HG03439 (cell line): ENCODE measurements around the gene TOR4A.

Source experiments
- ATAC-seq: cut with Tn5 transposase; IDR thresholded peaks from one replicate; pipeline ENCODE4 v1.9.1; 2021; ENCODE audit warnings: mild to moderate bottlenecking, moderate library complexity; ENCODE audit not compliant: unreplicated experiment

TOR4A gene

DNA sequence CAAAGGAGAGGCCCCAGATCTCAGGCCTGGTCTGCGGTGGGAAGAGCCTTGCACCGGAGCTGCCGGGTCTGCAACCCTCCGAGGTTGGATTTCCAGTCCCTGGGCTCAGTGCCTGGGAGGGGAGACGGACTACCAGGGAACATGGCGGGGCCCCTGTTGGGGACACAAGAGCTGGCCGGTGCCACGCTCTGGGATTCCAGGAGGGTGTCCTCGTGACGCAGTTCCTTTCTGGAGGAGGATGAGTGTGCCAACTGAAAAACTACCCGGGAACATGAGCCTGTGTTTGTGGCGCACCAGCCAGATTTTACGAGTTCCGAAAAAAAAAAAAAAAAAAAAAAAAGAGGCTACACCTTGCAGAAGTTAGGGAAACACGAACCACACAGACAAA lies 15.6 kb downstream of the TOR4A start:
- ATAC-seq = no peak

DNA sequence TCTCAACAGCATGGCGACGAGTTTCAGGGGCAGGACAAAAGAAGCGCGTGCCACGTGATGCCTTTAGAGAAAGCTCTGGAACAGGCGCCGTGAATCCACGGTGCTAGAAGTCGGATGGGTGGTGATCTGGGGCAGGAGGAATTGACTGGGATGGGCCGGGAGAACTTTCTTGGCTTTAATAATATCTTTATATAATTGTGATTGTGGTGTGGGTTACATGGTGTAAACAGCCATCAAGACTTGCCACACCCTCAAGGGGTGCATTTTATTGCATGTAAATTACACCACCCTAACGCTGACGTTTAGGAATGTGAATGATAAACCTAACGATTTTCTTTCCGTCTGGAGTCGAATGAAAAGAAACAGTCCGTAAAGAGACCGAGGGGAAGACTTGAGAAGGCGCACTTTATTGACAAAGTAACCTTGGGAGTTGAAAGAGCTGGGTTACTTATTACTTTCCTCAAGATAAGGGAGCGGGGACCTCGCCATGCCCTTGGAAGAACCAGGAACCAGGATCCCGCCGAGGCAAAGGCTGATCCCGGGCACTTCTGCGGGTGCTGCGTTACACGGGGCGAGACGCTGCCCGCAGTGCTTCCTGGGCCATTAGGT lies 16.1 kb downstream of the TOR4A start:
- no peak for ATAC-seq

DNA sequence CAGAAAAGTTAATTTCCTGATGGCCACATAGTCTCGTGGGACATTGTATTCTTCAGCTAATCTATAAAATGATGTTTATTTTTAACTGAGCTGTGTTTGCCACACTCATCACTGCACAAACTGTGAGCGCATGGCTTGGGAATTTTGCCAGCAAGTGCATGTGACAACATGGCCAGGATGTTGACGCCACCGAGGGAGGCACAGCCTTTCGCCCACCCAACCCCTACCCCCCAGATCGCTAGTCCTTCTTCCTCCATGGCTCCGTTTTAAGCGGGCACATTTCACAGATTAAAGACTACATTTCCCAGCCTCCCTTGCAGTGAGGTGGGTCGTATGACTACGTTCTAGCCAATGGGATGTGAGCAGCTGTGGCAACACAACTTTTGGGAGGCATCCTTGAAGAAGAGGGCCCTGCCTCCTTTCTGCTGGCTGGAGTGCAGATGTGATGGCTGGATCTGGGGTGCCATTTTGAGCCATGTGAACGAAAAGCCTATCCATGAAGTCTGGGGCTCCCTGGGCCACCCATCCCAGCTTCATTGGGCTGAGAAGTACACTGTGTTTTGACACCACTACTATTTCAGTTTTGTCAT lies 16.7 kb downstream of the TOR4A start:
- ATAC-seq = no peak

DNA sequence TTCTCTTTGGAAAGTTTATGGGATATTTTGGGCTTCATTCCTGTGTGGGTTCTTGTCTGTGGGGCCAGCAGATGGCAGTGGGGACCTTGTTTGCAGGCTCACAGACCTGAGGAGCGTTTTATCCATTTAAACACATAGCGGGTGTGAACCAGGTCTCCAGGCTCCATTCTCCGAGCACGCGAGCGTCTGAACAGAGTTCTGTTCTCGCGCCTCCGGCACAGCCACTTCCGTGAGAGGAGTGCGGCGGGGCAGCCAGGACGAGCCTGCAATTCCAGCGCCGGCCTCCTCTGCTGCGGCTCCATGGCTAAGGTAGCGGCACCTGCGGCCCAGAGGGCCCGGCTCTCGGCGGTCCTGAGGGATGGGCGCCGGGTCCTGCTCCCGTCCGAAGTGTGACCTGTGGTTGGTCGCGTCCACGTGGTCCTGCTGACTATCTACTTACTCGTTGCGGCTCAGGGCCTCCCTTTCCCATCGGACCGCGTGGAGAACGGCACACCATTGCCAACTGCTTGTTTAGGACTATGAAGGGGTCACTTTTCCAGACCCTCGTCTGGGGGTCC lies 17.2 kb downstream of the TOR4A start:
- no peak for ATAC-seq

DNA sequence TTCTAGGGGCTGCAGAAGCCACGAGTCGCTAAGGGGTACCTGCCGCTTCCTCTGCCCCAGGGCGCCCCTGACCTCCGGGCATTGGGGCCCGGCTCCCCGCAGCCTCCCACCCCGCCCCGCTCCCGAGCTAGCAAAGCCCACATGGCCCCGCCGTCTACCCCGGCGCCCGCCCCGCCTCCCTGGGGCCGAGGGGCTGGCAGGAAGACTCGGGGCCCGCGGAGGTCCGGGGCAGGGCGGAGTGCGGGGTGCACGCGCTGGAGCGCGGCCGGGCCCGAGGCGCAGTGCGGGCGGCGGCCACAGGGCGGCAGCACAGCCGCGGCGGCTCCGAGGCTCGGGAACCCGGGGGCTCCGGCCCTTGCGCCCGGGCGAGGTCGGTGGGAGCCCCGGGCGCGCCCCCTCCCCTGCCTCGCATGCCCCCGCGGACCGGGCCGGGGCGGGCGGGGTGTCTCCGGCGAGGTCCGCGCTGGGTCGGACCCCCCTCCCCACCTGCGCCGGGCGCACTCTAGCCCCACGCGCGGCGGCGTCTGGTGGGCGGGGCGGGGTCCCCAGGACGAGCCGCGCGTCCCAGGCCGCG lies 17.8 kb downstream of the TOR4A start:
- peak; percentile 55 for ATAC-seq

DNA sequence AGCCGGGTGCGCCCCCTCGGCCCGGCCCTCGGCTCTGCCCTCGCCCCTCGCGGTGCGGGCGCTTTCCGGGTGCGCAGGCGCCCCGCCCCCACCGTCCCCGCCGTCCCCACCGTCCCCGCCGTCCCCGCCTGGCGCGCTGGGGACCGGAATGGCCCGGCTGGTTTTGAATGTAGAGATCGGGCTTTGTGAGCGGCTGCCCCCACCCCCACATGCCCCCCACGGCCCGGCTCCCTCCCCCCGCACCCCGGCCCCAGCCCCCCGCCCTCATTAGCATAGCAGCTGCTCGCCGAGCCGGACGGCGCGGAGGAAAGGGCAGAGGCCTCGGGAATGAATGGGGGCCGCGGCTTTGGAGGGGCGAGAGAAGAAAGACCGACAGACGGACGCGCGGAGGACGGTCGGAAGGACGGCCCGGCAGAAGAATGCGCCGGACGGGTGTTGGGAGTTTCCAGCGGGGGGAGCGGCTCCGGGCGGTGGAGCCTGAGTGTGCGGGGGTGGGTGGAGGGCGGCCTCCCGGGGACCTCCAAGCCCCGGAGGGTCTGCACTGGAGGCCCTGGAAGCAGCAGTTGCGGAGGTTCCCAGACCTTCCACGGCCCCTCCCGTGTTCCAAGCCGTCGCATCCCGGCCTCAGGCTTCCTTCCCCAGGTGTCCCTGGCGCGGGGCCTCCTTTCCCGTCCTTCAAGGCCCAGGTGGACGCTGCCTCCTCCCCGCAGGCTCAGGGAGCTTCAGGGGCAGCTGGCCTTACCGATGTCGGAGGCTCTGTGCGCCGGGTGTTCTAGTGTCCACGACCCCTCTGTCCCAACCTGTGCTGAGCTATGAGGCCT lies 18.5 kb downstream of the TOR4A start:
- no peak for ATAC-seq

DNA sequence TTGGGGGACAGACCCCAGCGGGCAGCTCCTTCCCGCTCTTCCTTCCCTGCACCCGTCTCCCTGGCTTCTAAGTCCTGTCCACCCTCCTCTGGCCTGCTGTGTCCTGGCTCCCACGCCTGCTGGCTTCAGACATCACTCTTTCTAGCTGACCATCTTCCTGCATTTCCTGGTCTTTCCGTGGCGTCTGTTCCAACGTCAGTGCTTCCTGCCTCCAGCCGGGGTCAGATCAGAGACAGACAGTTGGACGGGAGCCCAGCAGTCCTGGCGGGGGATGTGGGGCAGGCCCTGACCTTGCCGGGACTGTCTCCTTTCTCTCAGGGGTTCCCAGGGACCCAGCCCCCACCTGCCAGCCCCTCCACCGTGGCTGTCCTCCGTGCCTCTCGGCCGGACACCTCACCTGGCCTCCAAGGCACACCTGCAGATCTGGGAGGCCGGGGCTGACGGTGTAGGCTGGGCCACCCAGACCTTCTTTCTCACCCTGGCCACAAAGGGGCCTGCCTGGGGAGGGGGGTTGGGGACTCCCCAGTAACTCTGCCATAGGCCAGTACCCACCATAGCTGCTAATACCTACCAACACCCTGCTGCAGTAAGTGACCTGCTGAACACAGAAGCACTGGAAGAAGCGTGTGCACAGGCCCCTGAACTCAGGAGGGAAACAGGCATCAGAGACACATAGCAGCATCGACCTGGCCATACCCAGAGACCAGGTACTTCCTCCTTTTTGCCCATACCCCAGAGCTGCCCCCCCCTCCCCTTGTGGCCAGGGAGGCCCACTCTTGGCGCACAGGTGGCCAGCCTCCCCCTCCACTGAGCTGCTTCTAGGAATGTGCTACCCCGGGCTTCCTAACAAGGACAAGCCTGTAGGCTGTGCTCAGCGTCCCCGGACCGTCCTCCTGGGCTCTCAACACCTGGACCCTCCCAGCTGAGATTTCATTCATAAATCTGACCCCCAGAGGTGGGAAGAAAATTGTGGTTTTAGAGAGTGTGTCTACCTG lies 19.4 kb downstream of the TOR4A start:
- no peak for ATAC-seq

DNA sequence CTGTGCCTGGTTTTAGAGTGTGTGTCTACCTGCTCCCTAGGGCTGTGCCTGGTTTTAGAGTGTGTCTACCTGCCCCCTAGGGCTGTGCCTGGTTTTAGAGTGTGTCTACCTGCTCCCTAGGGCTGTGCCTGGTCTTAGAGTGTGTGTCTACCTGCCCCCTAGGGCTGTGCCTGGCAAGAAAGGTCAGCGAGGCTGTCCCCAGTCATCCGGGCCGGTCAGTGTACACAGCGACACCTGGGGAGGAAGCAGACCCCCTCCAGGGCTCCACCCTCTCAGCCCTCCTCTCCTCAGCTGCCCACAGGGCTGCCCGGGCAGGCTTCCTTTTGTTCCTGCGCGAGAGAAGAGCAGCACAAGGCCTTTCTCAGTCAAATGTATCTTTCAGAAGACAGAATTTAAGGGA lies 20.4 kb downstream of the TOR4A start:
- ATAC-seq = no peak

DNA sequence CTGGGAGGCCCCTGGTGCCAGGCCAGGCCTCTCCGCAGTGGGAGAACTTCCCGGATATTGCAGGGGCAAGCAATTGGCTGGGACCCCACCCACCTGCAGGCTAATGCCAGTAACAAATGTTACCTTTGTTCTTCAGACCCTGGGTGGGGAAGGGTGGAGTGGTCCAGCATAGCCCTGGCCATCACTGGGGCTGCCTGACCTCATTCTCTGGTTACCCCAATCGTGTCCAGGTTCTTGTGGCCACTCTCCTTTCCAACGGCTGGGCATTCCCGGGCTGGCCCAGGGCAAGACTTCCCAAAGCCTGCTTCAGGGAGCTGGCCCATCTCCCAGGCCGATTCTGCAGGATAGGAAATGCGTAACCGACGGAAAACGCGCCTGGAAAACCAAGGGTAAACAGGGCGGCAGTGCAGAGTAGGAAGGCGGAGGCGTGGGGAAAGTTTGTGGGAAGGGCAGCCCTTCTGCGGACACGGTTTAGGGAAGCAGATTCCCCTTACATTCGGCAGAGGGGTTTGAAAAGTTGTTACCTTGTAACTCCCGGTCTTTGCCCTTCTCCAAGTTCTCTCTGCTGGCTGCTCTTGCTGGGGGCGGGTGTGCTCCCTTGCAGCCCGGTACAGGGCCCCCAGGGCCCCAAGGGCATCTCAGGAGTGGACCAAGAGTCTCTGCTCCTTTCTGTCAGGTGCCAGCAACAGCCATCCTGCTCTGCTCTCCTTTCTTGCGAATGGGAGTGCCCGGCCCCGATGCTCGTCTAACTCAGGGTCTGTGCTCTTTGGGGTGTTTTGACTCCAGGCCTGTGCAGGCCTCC lies 21.1 kb downstream of the TOR4A start:
- ATAC-seq = no peak

DNA sequence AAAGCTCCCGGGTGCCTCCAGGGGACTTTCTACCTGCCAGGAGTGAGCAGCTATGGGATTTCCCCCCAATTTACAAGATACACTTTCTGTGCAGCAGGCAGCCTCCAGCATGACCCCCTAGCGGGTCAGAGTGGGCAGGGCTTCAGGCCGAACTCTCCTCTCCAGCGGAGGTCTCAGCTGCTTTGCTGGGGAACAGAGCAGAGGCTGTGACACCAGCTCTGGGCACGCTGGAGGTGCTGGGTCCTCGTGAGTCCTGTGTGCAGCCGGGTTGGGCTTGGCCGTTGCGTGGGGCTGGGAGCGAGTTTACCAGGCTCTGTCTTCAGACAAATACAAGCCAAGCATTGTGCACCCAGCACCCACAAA lies 21.7 kb downstream of the TOR4A start:
- ATAC-seq = no peak

DNA sequence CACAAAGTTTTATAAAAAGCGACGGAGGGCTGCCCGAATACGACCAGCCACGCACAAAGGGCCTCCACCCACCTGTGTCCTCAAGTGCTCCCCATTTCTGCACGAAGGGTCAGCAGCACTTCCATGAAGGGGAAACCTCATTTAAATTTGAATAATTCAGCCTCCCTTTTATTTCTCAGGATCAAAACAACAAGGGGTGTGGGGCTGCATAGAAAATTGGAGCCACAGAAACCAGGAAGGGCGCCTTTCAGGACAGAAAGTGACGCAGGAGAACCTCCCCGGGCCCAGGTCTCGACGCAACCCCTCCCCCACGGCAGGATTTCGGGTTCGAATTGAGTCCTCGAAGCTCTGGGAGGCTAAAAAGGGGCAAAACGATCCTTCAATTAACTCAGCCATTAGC lies 22.4 kb downstream of the TOR4A start:
- no peak for ATAC-seq

DNA sequence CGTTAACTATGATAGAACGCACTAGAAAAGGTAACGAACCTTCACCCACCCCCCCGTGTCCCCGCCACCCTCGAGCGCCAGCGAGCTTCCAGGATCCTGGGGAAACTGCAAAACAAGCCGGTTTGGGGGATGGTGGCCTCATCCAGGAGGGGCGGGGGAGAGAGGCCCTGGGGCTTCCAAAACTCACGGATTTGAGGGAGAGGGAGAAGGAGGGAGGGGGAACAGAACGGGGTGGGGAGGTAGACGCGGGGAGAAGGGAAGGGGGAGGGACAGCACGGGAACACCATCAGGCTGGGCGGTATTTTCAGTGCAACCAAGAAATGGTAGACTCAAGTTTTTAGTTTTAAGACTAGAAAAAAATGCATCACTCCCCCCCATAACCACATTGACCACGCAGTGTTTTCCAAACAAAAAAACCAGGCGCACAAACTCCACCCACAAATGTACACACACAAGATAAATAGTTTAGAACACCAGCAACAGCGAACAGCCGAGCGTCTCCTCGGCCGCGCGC lies 23.1 kb downstream of the TOR4A start:
- ATAC-seq = no peak

DNA sequence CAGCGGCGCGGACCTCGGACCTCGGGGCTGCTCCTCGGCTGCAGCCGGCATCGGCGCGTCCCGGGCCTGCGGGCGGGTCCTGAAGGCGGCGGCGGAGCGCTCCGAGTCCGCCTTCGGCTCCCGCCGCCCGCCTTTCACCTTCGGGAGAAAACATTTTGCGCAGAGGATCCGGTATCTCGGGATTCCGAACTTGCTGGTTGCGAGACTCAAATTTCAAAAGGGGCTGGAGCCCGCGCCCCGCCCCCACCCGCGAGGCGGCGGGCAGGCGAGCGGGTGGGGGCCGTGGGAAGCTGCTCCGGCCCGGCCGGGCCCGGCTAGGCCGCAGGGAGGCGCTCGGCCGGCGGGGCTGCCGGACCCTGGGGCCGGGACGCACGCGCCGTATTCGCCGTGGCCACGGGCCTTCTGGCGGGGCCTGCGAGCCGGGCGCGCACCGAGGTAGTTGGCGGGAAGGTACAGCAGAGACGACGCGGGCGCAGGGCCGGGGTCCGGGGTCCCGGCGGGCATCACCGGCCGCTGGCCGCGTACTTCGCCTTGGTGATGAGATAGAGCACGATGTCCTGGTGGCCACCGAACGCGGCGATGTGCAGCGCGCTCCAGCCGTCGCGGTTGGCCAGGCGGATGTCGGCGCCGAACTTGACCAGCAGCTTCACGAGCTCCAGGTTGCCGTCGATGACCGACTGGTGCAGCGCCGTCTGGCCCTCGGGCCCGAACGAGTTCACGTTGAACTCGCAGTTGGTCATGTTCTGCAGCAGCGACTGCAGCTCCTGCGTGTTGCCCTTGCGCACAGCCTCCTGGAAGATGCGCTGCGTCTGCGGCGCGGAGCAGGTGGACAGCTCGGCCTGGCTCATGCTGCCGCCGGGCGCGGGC lies 23.8 kb downstream of the TOR4A start:
- peak; percentile 3 for ATAC-seq

DNA sequence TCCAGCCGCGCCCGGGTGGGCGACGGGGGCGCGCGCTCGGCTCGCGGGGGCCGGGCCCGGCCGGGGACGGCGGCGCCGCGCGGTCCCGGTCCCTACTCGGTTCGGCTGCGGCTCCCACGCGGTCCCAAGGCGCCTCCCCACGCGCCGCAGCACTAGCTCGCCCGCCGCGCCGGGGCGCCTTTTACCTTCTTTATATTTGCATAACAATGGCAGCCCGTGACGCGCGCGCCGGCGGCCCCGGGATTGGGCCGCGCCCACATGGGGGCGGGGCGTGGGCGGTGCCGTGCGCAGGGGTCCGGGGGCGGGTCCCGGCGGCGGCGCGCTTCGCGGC lies 24.6 kb downstream of the TOR4A start, which contains the start of gene NRARP:
Gene NRARP (minus strand): TSS at position 154 of the 331 bp plus-strand sequence. CDS start 343 bp downstream, outside the sequence.
- peak; percentile 71 for ATAC-seq

DNA sequence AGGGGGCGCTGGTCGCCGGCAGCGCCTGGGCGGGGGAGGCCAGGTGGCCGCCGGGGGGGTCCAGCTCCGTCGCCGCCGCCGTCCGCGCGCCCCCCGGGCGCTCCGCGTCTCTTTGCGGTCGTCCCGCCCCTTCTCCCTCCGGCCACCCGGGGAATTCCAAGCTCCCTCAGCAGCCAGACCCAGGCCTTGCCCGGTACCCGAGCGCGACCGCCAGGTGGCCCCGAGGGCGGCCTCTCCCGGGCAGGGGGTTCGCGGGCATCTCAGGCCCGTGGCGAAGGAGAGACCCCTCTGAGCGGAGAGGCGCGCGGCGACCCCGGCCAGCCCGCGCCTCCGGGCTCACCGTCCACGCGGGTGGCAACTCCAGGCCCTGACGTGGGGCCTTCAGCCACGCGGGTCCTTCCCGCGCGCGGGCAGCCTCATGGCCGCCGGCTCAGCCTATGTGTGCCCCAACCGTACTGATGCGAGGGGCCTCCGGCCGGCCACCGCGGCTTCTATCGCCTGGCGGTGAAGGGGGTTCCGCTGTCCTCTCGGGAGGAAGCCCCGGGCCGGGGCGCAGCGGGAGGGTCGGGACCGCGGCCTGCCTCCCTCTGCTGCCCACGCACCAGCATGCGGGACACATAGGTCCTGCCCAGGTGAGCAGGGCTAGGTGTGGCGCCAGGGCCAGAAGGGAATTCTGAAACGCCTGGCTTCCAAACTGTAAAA lies 25.1 kb downstream of the TOR4A start:
- ATAC-seq = peak; percentile 48

DNA sequence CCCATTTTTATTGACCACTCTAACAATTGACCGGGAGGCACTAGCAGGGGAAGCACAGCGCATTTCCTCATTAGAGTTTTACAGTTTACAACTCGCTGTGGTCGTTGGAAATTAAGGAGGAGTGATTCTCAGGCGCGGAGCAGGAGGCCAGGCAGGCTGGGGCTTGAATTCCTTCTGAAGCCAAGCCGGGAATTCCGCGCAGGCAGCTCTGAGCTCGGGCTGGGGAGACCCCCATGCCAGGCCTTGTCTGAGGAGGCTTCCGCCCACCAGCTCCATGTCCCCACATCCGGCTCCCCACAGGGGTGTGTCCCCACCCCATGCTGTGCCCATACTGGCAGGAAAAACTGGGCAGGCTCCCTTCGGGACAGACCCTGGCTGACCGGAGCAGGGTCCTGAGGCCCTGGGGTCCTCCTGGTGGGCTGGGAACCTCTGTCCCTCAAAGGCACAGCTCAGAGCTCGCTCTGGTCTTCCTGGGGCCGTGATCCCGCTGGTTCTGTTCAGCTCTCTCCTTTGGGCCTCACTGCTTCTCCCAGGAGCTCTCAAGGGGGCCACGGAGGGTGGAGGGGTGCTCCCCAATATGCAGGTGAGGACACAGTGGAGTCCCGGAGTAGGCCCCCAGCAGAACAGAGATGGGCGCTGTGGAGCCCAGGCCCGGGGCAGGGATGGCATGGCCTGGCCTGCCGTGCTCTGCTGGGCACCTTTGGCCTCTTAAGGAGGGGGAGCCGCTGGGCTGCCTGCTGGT lies 25.8 kb downstream of the TOR4A start:
- no peak for ATAC-seq

DNA sequence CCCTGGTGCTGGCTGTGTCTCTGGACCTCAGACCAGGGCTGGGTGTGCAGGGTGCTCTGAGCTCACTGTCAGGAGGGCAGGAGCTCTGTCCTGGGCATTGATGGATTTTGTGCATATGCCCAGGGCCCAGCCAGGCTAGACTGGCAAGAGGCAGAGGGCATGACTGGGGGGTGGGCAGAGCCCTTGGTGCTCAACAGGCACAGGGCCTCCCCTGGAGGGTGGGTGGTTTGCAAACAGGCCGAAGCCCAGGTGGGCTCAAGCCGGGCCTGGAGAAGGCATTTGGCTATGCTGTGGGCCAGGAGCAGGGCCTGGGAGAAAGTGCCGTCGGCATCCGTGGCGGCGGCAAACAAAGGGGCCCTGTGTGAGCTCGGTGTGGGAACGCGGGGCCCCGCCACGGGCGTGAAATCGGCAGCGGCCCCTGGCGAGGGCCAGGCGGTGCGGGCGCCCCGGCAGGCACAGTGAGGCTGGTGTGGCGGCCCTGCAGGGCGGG lies 26.4 kb downstream of the TOR4A start:
- ATAC-seq = no peak
